A172 (cell line): ENCODE data around the gene PSORS1C1. TPM values are rescaled to one million over a fixed set of nuclear protein-coding genes. Genes with fewer than 3 reads are reported as not detected.

ENCODE experiments used
- DNase-seq: peaks from one replicate; pipeline ENCODE4 v3.0.0-alpha.2; 2015; ENCODE audit warnings: low spot score
- total RNA-seq: library from RNA; depleted of rRNA; stranded (reverse); fragments of >200 nt; shearing (Covaris generic); gene quantifications from 2 replicates; pipeline ENCODE4 v1.2.3, GENCODE V29; 2014

The PSORS1C1 gene
- total RNA-seq, 1 experiment from 2014 or later, result 1.1 TPM

DNA sequence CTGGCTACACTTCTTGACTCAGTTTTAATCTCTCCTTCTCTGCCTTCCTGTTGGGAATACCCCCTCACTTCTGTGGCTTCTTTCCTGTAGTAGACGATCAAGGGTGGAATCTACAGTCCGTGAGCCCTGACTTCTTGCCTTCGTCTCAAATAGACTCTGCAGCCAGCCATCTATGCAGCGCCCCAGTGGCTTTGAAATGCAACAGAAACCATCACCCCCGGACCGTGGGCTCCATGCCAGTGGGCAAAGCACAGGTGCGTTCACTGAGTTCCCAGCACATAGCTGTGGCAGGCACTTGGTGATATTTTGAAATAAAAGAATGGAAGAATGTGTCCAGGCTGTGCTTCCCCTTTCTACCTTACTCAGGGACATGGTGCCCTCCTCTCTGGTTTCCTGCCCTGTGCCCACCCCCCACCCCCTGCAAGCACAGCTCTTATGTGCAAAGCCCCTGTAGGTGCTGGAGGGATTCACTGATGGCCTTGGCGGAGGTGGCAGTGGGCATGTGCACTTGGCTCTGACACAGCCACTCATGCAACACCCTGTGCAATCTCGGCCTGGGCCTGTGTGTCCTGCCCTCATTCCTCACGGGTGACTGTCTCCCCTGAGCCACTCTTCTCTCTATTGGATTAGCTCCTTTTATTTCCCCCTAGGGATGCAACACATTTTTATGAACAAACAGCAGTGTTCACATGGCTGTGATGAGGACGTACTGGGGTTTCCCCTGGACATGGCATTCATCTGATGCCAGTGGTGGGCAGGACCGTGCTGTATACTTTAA is 11.2 kb downstream of the PSORS1C1 start:
- peak; percentile 71 for DNase-seq

DNA sequence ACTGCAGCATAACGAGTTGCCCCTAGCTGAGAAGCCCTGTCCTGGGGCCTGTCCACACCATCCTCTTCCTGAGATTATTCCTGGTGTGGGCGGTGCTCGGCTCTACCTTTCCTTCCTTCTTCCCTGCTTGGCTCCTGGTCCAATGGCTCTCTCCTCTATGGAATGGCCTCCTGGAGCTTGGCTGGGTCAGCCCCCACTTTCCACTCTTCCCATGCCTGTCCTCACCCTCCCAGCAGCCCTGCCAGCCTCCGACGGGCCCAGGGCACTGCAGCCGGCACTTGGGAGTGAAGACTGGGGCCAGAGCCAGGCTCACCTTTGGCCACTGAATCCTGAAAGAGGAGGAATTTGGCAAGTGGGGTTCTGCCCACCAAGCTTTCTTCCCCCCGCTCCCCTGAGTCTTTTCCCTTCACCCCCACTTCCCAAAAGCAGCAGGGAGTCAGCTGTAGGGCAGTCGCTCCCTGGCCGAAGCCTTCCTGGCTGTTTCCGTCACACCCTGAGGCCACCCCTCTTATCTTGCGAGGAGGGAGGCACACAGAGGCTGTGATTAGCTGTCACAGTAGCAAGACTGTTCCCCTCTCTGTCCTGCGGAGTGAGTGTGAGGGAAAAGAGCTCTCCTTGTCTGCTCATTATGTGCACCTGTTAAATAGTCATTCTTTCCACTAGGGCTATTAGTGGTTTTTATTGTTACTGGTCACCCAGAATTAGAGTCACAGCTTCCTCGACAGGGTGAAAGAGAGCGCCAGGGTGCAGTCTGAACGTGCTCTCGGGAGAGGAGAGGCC is 12.0 kb downstream of the PSORS1C1 start:
- DNase-seq, result no peak

DNA sequence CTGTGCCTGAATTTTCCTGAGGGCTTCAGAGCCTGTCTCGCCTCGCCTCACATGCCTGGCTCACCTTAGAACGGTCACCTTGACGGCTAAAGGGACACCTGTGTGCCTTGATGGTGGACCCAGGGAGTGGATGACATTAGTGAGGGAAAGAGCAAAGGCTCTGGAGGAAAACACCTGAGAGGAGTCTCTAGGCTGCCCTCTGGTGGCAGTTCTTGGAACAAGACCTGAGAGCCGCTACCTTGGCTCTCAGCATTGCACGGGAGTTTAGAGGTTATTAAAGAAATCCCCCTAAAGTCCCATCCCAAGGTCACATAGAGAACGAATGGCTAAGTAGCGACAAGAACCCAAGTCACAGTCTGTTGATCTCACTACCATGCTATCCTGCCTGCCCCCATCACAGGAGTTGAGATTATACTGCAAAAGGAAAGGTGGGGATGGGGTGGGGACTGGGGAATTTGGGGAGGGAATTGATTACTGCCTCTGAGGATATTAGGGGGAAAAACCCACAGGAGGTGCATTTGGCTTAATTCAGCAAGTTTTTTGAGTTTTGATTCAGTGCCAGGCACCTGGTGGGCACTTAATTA is 13.6 kb downstream of the PSORS1C1 start:
- peak; percentile 52 for DNase-seq

DNA sequence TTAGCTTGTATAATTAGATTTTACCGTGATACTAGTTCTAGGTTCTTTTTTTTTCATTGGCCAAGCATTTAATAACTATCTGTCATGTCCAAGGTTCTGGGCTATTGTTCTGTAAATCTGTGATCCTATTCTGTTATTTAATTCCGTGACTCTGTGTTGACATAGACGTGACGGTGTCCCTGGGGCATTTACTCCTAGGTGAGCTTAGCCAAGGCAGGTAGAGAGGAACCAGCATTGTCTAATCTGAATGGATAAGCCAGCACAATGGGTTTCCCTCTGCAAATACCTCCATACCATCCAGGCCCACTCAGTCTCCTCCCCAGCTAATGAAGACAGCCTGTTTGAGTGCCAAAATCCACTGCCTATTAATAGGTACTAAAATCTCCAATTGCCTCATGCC is 14.5 kb downstream of the PSORS1C1 start:
- no peak for DNase-seq

DNA sequence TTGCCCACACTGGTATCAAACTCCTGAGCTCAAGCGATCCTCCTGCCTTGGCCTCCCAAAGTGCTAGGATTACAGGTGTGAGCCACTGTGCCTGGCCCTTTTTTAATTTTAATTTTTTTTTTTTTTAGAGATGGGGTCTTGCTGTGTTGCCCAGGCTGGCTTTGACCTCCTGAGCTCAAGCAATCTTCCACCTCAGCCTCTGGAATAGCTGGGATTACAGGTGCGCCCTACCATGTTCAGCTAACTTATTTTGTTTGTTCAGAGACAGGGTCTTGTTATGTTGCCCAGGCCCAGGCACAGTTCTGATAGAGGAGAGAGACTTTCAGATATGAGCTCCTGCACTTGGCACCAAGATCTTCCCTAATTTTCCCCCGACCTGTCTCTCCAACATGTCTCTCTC is 16.2 kb downstream of the PSORS1C1 start:
- no peak for DNase-seq

DNA sequence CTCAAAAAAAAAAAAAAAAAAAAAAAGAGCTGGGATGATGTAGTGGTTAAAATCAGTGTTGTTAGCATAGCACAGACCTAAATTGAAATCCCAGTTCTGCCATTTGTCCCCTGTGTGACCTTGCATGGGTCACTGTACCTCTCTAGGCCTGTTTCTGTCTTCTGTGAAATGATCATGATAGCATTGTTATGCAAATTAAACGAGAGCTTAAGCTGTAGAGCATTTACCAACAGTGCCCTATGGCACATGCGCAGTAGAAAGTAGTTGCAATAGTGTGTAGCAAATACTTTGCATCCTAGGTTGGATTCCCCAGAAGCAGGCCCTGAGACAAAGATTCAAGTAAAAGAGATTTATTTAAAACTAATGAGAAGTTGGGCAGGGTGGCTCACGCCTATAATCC is 17.0 kb downstream of the PSORS1C1 start:
- DNase-seq, result no peak

DNA sequence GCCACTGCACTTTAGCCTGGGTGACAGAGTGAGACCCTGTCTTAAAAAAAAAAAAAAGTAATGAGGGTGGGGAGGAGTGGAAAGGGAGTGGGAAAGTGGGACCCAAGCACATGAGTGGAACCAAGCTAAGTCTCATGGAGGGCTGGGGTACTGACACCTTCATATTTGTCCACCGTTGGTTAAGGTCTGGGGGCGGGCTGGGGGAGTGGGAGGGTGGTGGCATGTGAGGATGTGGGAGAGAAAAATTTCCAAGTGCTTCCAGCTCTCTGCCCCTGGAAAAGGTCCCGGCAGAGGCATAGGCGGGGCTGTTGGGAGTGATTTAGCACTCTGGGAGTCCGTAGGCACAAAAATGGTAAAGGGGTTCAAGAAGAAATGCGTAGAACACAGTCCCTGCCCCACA is 18.2 kb downstream of the PSORS1C1 start:
- no peak for DNase-seq

DNA sequence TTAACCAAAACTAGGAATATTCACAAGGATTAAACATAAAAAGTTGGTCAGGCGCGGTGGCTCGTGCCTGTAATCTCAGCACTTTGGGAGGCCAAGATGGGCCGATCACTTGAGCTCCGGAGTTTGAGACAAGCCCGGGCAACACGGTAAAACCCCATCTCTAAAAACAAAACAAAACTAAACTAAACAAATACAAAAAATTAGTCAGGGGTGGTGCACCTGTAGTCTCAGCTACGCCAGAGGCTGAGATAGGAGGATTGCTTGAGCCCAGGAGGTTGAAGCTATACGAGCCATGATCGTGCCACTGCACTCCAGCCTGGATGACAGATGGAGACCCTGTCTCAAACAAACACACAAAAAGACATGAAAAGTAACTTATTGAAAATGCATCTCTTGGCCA is 21.1 kb downstream of the PSORS1C1 start:
- no peak for DNase-seq

DNA sequence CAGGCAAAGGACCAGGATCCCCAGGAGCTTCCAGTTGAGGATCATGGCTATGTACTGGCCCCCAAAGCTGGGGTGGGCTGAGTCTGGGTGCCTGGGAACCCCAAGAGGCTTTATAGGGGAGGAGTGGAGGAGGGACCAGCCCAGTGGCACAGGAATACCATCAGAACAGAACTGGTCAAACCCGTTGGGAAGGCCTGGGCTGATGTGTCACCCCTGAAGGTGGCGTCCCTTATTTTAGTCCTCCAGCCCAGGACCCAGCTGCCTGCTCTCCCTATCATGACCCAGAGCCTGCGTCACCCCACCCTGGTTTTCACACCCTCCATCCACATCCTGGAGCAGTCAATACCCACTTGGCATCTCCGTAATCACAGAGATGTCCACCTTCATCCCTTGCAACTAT is 24.4 kb downstream of the PSORS1C1 start, which contains the start of gene PSORS1C2:
Gene PSORS1C2 (minus strand): TSS at position 85 of the 400 bp plus-strand sequence. CDS start 40 bp downstream, at position 45.
- no peak for DNase-seq

DNA sequence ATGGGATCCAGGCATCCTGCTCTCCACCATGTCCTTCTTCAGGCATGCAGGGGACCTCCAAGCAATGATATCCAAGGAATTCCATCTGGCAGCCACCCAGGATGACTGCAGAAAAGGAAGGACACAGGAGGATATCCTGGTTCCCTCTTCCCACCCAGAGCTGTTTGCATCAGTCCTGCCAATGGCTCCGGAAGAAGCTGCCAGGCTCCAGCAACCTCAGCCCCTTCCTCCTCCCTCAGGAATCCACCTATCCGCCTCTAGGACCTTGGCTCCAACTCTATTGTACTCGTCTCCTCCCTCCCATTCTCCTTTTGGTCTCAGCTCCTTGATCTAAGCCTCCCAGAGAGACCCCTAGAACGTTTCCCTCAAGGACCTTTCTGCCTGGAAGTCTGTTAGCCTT is 25.0 kb downstream of the PSORS1C1 start:
- DNase-seq, result peak; percentile 72

DNA sequence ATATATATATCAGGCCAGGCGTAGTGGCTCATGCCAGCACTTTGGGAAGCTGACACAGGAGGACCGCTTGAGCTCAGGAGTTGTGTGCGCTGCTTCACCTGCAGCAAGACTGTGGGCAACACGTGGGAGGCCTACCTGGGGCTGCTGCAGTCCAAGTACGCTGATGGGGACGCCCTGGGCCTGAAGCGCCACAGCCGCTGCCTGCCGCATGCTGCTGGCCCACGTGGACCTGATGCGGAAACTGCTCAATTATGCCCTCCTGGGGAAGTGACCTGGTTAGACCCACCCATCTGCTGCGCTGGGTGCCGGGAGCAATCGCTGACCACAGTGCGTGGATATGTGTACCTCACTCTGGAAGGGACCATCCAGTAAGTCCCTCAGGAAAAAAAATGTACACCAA is 26.0 kb downstream of the PSORS1C1 start:
- no peak for DNase-seq

DNA sequence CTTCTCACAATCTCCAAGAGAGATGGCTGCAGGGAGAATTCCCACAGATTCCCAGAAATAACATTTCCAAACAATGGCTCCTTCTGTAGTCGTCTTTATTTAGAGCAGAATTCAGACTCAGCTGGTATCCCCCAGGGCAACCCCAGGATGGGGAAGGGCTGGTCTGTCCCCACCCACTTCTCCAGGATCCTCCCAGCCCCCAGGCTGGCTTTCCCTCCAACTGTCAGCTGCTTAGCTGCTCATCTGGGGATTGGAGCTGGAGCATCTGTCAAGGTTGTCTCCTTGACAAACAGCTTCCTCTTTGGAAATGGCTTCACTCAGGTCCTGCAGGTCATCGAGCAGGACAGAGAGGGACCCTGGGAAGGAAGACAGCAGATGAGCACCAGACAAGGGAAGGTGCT is 27.8 kb downstream of the PSORS1C1 start:
- no peak for DNase-seq

DNA sequence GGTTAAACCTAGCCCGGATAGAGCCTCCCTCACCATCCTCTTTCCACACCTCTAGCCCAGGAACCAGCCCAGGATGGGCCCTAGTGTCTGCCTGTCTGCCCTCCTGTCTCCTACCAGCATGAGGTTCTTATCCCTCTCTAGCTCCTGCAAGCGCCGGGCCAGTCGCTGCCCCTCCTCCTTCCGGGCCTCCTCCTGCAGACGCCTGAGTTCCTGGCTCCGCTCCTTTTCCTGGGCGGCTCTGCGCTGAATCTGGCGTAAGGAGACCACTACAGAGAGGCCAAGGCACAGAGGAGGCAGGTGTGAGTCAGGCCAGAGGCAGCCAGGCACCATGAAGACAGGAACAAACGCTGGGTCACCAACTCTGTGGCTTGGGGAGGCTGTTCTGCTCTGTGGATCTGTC is 28.5 kb downstream of the PSORS1C1 start:
- DNase-seq, result peak; percentile 85

DNA sequence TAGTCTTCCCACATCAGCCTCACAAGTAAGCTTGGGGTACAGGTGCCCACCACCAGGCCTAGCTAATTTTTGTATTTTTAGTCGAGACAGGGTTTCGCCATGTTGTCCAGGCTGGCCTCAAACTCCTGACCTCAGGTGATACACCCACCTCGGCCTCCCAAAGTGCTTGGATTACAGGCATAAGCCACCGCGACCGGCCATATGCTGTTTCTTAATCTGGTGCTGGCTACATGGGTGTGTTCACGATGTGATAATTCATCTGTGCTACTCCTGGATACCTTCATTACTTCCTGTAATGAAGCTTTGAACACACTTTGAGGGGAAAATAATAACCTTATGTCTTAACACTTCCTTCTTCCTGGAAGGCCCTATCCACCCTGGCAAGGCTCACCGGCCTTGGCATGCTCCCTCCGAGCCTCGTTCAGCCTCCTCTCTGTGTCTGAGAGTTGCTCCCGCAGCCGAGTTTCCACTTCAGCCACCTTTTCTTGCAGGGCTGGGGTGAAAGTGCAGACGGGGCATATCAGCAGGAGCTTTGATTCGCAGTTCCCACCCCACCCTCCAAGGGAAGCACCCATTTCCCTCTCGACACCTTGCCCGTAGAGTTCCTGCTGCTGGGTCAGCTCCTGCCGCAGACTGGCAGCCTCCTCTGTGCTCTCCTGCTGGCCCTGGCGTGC is 29.8 kb downstream of the PSORS1C1 start:
- DNase-seq, result no peak

DNA sequence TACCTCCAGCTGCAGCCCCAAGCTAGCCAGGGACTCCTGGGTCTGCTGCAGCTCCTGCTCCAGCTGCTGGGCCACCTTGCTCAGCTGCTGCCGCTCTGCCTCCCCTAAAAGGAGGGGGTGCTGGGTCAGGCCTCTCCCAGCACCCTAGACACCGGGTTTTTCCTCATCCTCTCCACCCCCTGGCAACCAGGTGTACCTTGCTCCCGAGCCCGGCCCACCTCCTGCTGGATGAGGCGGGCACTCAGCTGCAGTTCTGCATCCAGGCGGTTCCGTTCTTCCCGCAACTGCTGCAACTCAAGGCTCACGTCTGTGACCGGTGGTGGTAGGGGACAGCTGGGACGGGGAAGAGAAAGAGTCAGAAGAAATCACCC is 30.4 kb downstream of the PSORS1C1 start:
- DNase-seq, result no peak

DNA sequence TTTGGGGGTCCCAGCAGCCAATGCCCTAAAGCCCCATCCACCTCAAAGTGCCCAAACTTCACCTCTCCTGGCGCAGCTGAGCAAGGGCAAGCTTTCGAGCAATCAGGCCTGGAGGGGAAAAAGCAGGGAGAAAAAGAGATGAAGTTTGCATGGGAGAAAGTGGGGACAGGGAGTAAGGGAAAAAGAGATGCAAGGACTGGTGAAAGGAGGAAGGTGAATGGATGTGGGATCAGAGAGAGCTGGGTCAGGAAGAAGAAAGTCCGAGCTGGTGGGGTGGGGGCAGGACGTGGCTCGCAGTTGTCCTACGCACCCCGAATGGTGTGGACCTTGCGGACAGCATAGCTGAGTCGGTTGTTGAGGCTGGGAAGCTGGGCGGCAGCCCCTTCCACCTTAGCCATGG is 30.8 kb downstream of the PSORS1C1 start:
- DNase-seq, result no peak

DNA sequence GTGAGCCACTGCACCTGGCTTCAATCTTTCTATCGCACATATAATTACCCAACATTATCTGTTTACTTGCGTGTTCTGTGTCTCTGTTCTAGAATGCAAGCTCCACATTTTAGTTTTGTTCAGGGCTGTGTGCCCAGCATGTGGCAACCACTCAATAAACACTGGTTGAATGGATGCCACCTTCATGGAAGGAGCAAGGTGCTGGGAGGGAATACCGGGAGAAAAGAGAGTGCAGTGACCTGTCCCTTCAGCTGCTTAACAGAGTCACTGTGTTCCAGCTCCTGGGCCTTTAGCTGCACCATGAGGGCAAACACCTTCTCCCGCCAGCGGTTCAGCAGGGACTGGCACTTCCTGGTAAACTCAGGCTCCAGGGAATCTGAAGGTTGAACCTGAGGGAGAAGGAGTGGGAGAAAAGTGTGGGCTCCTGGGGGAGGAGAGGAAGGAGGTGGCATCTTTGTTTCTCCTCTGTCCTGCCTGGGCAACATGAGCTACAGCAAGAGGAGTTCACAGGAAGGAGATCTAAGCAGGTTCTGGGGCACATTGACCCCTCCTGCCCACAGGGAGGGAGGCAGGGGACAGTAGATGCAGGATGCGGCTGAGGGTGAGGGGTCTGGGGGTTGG is 35.3 kb downstream of the PSORS1C1 start:
- no peak for DNase-seq

DNA sequence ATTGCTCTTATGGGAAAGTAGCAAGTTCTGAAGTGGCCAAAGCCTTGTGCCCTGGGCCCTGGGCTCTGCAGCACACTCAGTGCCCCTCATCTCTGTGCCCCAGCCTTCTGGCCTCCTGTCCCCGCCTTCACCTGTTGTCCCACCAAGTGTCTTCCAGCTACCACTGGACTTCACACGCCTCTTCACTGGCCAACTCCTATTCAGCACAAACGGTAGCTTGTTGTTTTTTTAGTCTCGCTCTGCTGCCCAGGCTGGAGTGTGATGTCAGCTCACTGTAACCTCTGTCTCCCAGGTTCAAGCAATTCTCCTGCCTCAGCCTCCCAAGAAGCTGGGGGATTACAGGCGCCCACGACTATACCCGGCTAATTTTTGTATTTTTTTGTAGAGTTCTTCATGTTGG is 38.2 kb downstream of the PSORS1C1 start:
- DNase-seq, result no peak

DNA sequence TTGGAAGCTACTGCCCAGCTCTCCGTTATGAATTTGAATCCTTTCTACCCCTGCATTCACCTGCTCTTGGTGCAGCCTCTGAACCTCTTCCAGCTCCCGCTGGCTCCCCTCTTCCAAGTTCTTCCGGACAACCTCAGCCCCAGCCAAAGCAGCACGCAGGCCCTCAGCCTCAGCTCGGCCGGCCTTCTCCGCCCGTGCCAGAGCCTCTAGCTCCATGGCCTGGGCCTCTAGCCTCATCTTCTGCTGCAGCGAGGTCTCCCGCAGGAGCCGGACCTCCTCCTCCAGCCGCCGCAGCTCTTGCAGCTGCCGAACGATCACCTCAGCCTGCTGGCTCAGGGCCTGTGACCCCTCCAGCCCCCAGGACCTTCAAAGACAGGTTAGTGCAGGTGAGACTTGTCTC is 39.8 kb downstream of the PSORS1C1 start:
- no peak for DNase-seq

DNA sequence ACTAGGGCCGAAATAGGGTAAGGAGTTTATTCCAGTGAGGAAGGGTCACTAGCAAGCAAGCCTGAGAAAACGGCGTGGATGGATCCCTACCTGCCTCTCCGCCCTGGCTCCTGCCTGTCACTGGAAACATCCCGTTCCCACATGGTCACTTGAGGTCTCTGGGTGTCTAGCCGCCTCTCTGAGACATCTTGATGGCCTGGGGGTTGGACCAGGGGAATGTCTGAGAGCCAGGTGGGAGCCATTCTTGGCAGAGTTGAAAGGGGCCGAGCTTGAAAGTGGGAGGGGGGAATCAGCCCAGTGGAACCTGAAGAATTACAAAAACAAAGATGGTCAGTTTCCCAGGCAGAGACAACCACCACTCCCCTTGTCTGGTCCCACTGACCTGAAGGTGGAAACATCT is 42.0 kb downstream of the PSORS1C1 start:
- no peak for DNase-seq

DNA sequence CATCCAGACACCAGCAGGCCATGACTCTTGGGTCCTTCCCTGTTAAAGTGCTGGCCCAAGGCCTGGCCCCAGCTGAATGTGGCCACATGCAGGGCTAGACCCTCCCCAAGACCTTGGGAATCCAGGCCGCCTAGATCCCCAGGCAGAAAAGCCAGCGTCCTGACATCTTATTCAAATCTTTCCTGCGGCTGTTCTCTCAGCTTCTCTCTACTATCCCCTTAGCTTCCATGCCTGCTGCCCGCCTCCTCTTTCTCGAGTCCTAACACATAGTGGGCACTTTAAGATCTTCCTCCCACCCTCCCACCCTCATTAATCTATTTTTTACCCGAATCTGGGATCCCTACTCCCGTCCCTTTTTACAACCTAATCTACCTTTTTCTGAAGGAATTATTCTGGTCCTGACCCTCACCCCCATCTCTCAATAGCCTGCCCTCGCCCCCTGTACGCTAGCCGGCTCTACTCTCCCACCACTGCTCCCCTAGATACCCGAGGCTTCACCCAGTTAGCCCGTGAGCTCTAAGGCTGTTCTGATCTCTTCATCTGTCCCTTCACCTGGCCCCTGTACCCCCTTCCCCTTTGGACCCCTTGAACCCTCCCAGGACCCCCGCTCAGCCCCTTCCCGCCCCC is 43.0 kb downstream of the PSORS1C1 start, which contains the start of gene CCHCR1:
Gene CCHCR1 (minus strand): TSS at position 290 of the 627 bp plus-strand sequence. CDS start 202 bp downstream, at position 88.
- no peak for DNase-seq
